Peyer's patch (tissue), 4 donors: ENCODE results near the gene PDZD8. TPM values are rescaled to one million over a fixed set of nuclear protein-coding genes. Genes with fewer than 3 reads are reported as not detected.

ENCODE experiments used
- DNase-seq, 3 donors: peaks; one replicate each; pipeline ENCODE4 v3.0.0-alpha.2; 2017 to 2019
- H3K27ac ChIP-seq, 4 donors: fragments of 200-600 bp; sonication (generic); one replicate each; pipeline ENCODE4 v1.5.1; 2016 to 2019
- H3K27me3 ChIP-seq, 2 donors: fragments of 200-600 bp; sonication (generic); one replicate each; pipeline ENCODE4 v1.5.1; 2019
- H3K36me3 ChIP-seq, 3 donors: fragments of 200-600 bp; sonication (generic); one replicate each; pipeline ENCODE4 v1.5.1; 2016 to 2019
- H3K4me1 ChIP-seq, 4 donors: fragments of 200-600 bp; sonication (generic); one replicate each; pipeline ENCODE4 v1.5.1; 2016 to 2019
- H3K4me3 ChIP-seq, 4 donors: fragments of 200-600 bp; sonication (generic); 1 replicate in 3 of 4; 2 replicates in 1 of 4; pipeline ENCODE4 v1.5.1; 2016 to 2019; ENCODE audit warnings: mild to moderate bottlenecking in 1 of 4
- H3K9me3 ChIP-seq, 4 donors: fragments of 200-600 bp; sonication (generic); one replicate each; pipeline ENCODE4 v1.5.1; 2016 to 2019; ENCODE audit warnings: mild to moderate bottlenecking in 1 of 4
- POLR2A ChIP-seq, 2 donors: fragments of 450-650 bp; IDR thresholded peaks; one replicate each; pipeline ENCODE4 v1.5.1; 2017; ENCODE audit warnings: antibody characterized with exemption in 2 of 2, mild to moderate bottlenecking in 2 of 2, moderate library complexity in 2 of 2
- total RNA-seq, 4 donors: library from RNA; depleted of rRNA; stranded (reverse); fragments of >200 nt; gene quantifications; one replicate each; pipeline ENCODE4 v1.1.0, GENCODE V29; 2016
- TF ChIP-seq, protein P1 (sequence below), 6 experiments: fragments of 450-650 bp in 4 of 6; fragments of 200-600 bp in 2 of 6; sonication (generic) in 1 of 6; IDR thresholded peaks; one replicate each; pipeline ENCODE4 v1.5.1; 2017 to 2019; ENCODE audit warnings: antibody characterized with exemption in 6 of 6, mild to moderate bottlenecking in 3 of 6, moderate library complexity in 1 of 6

The PDZD8 gene
- total RNA-seq, 4 donors from 2014 or later = 50.3 to 91.4 (median 72.0) TPM

DNA sequence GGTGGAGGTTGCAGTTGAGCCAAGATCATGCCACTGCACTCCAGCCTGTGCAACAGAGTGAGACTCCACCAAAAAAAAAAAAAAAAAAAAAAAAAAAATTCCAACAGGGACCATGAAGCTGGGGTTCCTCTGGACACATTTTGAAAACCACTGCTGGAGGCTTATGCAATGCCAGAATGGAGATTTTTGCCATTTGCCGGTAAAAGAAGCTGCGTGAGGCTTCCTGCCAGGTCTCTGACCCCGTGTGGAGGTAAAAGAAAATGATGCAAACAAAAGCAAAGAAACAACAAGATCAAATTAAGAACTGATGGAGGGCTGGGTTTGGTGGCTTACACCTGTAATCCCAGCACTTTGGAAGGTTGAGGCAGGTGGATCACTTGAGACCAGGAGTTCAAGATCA lies 30.5 kb upstream of the PDZD8 start:
- Histone ChIP-seq H3K4me1 (peaks cover 0 to 4% (median 0%) of the 10 kb centered on the region in 4 donors), H3K9me3 (no peaks in the 10 kb centered on the region), H3K36me3 (no peaks in the 10 kb centered on the region), H3K27me3 (no peaks in the 10 kb centered on the region), H3K27ac (no peak overlapping the region), H3K4me3 (no peak overlapping the region)
- DNase-seq = no peak
- TF ChIP-seq, protein P1, sequence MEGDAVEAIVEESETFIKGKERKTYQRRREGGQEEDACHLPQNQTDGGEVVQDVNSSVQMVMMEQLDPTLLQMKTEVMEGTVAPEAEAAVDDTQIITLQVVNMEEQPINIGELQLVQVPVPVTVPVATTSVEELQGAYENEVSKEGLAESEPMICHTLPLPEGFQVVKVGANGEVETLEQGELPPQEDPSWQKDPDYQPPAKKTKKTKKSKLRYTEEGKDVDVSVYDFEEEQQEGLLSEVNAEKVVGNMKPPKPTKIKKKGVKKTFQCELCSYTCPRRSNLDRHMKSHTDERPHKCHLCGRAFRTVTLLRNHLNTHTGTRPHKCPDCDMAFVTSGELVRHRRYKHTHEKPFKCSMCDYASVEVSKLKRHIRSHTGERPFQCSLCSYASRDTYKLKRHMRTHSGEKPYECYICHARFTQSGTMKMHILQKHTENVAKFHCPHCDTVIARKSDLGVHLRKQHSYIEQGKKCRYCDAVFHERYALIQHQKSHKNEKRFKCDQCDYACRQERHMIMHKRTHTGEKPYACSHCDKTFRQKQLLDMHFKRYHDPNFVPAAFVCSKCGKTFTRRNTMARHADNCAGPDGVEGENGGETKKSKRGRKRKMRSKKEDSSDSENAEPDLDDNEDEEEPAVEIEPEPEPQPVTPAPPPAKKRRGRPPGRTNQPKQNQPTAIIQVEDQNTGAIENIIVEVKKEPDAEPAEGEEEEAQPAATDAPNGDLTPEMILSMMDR (IDR thresholded peaks at IDR 0.05) = no peak
- TF ChIP-seq POLR2A (IDR thresholded peaks at IDR 0.05) = no peak

DNA sequence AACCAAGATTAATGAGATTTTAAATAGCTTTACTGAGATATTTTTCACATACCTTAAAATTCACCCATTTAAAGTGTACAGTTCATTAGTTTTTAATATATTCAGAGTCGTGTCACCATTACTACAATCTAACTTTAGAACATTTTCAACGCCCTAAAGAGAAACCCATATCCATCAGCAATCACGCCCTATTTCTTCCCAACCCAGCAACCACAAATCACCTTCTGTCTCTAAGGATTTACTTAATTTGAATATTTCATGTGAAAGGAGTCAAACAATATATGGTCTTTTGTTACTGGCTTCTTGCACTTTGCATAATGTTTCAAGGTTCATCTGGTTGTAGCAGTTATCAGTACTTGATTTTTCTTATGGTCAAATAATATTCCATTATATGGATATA lies 25.1 kb upstream of the PDZD8 start:
- no peaks in the 10 kb centered on the region for H3K27me3 ChIP-seq
- no peaks in the 10 kb centered on the region for H3K36me3 ChIP-seq
- no peak for TF ChIP-seq POLR2A (IDR thresholded peaks at IDR 0.05)
- TF ChIP-seq, protein P1 (IDR thresholded peaks at IDR 0.05) = no peak
- peaks cover 0 to 4% (median 0%) of the 10 kb centered on the region in 4 donors for H3K4me1 ChIP-seq
- H3K27ac ChIP-seq = no peak overlapping the region
- no peaks in the 10 kb centered on the region for H3K9me3 ChIP-seq
- no peak overlapping the region for H3K4me3 ChIP-seq
- DNase-seq = no peak

DNA sequence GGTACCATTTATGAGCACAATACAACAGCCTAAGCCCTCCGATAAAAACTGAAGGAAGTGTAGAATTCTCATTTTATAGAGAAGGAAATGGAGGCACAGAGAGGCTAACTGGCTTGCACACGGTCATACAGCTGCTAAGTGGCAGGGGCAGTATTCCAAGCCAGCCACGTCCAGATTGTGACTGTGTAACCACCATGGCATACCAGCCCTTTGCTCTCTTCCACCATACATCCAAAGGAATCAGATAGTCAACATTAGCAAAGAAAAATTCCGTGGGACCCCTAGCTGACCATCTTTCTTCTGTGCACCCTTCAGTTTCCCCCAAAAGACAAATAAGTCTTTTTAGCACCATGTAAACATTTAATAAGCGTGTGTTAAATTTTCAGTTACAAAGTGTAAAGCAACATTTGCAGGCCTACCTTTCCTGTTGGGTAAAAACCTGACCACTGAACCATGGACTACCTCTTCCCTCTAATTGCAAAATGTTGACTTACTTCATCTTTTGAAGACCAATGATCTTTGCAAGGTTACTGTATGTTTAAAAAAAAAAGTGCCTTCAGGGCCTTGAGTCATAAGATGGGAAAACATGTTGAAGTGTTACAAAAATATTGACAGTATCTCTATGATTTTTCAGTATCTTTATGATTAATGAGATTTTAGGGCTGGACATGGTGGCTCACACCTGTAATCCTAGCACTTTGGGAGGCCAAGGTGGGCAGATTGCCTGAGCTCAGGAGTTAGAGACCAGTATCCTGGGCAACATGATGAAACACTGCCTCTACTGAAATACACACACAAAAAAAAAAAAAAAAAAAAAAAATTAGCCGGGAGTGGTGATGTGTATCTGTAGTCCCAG lies 24.3 kb upstream of the PDZD8 start:
- peaks cover 0 to 4% (median 0%) of the 10 kb centered on the region in 4 donors for H3K4me1 ChIP-seq
- H3K4me3 ChIP-seq = no peak overlapping the region
- H3K9me3 ChIP-seq = no peaks in the 10 kb centered on the region
- H3K27ac ChIP-seq = no peak overlapping the region
- H3K36me3 ChIP-seq = no peaks in the 10 kb centered on the region
- TF ChIP-seq POLR2A (IDR thresholded peaks at IDR 0.05) = no peak
- TF ChIP-seq, protein P1 (IDR thresholded peaks at IDR 0.05) = no peak
- no peak for DNase-seq
- no peaks in the 10 kb centered on the region for H3K27me3 ChIP-seq

DNA sequence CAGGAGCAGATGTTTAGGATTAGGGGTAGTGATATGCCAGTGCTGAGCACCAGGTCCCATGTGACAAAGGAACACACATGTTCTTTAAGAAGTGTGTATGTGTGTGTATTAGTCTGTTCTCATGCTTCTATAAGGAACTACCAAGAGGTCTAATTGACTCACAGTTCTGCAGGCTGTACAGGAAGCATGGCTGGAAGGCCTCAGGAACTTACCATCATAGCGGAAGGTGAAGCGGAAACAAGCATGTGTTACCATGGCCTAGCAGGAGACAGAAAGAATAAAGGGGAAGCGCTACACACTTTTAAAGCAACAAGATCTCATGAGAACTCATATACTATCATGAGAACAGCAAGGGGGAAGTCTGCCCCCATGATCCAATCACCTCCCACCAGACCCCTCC lies 22.8 kb upstream of the PDZD8 start:
- no peak overlapping the region for H3K27ac ChIP-seq
- no peaks in the 10 kb centered on the region for H3K27me3 ChIP-seq
- DNase-seq = no peak
- TF ChIP-seq POLR2A (IDR thresholded peaks at IDR 0.05) = no peak
- TF ChIP-seq, protein P1 (IDR thresholded peaks at IDR 0.05) = no peak
- no peaks in the 10 kb centered on the region for H3K9me3 ChIP-seq
- no peaks in the 10 kb centered on the region for H3K36me3 ChIP-seq
- no peaks in the 10 kb centered on the region for H3K4me1 ChIP-seq
- H3K4me3 ChIP-seq = no peak overlapping the region

DNA sequence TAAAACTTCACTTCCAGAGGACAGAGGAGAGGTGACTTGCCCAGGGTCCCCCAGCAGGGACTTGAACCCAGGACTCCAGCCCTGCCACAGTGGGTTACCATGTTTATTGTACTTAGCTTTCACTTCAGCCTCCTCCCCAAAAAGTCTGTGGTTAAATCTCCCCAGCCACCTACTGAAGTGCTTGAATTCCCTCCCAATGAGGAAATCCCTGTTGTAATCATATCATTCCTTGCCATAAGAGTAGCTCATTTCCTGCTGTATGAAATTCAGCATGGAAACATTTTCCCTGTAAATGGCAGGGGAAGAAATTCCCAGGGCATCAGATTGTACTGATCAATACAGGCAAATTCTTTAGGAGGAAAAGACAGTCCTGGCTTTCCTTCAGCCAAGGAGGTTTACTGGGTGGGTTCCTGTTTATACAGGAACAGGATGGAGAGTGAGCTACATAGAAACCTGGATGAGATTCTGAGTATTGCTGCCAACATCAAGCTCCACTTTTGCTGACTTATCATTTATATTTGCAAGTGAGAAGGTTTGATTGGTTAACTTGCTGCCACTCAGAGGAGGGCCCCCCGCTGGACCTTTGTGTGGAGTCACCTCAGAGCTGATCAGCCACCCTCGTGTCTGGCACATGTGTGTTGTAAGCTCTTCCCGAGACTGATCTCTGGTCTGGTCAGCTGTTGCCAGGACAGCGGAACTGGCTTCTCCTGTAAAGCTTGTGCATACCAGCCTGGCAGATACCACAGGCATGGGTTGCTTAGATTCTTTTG lies 16.4 kb upstream of the PDZD8 start:
- H3K27me3 ChIP-seq = no peaks in the 10 kb centered on the region
- H3K36me3 ChIP-seq = no peaks in the 10 kb centered on the region
- H3K27ac ChIP-seq = no peak overlapping the region
- no peak overlapping the region for H3K4me3 ChIP-seq
- TF ChIP-seq, protein P1 (IDR thresholded peaks at IDR 0.05) = no peak
- TF ChIP-seq POLR2A (IDR thresholded peaks at IDR 0.05) = no peak
- no peaks in the 10 kb centered on the region for H3K4me1 ChIP-seq
- H3K9me3 ChIP-seq = no peaks in the 10 kb centered on the region
- no peak for DNase-seq
